Cardiac muscle cell (in vitro differentiated cells and primary cell): ENCODE results near the gene KLC1. TPM values are rescaled to one million over a fixed set of nuclear protein-coding genes. Genes with fewer than 3 reads are reported as not detected.

Experiments
- DNase-seq, 2 donors: peaks; one replicate each; pipeline versions ENCODE4 v3.0.0 to v3.0.0-alpha.2; 2010 to 2017; ENCODE audit warnings: low read depth in 1 of 2, low spot score in 1 of 2
- H3K27ac ChIP-seq: fragments of 200-600 bp; sonication (generic); 2 replicates; pipeline ENCODE4 v1.5.1; 2016
- H3K27me3 ChIP-seq: fragments of 200-600 bp; sonication (generic); 2 replicates; pipeline ENCODE4 v1.6.0; 2016; ENCODE audit warnings: control low read depth
- H3K36me3 ChIP-seq: fragments of 200-600 bp; sonication (generic); 2 replicates; pipeline ENCODE4 v1.5.1; 2016; ENCODE audit warnings: control low read depth
- H3K4me1 ChIP-seq: fragments of 200-600 bp; sonication (generic); 2 replicates; pipeline ENCODE4 v1.8.1; 2017; ENCODE audit warnings: low read depth, mild to moderate bottlenecking, mixed run types
- H3K4me3 ChIP-seq: fragments of 200-600 bp; sonication (generic); 2 replicates; pipeline ENCODE4 v1.5.1; 2016; ENCODE audit warnings: mild to moderate bottlenecking
- H3K9me3 ChIP-seq: fragments of 200-600 bp; sonication (generic); 2 replicates; pipeline ENCODE4 v1.5.1; 2017; ENCODE audit warnings: low read depth, mild to moderate bottlenecking, control low read depth
- CTCF ChIP-seq: IDR thresholded peaks from 2 replicates; pipeline ENCODE4 v1.5.1; 2012; ENCODE audit warnings: low read depth, mild to moderate bottlenecking, low read length
- polyA plus RNA-seq: library from polyadenylated mRNA; unstranded; fragments of >200 nt; fragmentation: Nextera tagmentation; extraction: Ambion mirVana; gene quantifications from 2 replicates; pipeline ENCODE4 v1.2.1, GENCODE V29; 2016
- total RNA-seq: library from RNA; depleted of rRNA; stranded (reverse); fragments of >200 nt; gene quantifications from 2 replicates; pipeline ENCODE4 v1.2.3, GENCODE V29; 2016

The KLC1 gene
- total and polyA plus RNA-seq, 2 experiments from 2014 or later = 167 to 365 TPM

- Histone ChIP-seq H3K4me3 (no peak overlapping the region), H3K27me3 (no peaks in the 10 kb centered on the region), H3K27ac (no peak overlapping the region), H3K9me3 (no peaks in the 10 kb centered on the region), H3K36me3 (no peaks in the 10 kb centered on the region), H3K4me1 (peaks cover 15% of the 10 kb centered on the region)
- no peak for TF ChIP-seq CTCF
- DNase-seq = no peak
Measured at GRCh38 chr14:103626146-103626850, 2.7 kb upstream of the KLC1 start.

GRCh38 chr14:103627073-103628025, 1.7 kb upstream of the KLC1 start:
- Histone ChIP-seq H3K4me1 (peaks cover 15% of the 10 kb centered on the region), H3K27ac (peak overlapping the region; percentile 95), H3K9me3 (no peaks in the 10 kb centered on the region), H3K27me3 (no peaks in the 10 kb centered on the region), H3K4me3 (no peak overlapping the region), H3K36me3 (no peaks in the 10 kb centered on the region)
- TF ChIP-seq CTCF = no peak
- no peak for DNase-seq

GRCh38 chr14:103628221-103628683, 759 bp upstream of the KLC1 start:
- no peaks in the 10 kb centered on the region for H3K9me3 ChIP-seq
- no peak for TF ChIP-seq CTCF
- H3K4me1 ChIP-seq = peaks cover 15% of the 10 kb centered on the region
- DNase-seq = peak; percentile 52 to 76
- H3K4me3 ChIP-seq = peak overlapping the region; percentile 93
- peak overlapping the region; percentile 95 for H3K27ac ChIP-seq
- H3K27me3 ChIP-seq = no peaks in the 10 kb centered on the region
- H3K36me3 ChIP-seq = no peaks in the 10 kb centered on the region

GRCh38 chr14:103629503-103630121, 601 bp downstream of the KLC1 start:
- Histone ChIP-seq H3K36me3 (no peaks in the 10 kb centered on the region), H3K27me3 (no peaks in the 10 kb centered on the region), H3K4me3 (peak overlapping the region; percentile 93), H3K9me3 (no peaks in the 10 kb centered on the region), H3K27ac (peak overlapping the region; percentile 95), H3K4me1 (peaks cover 15% of the 10 kb centered on the region)
- DNase-seq = peak; percentile 11 to 54
- no peak for TF ChIP-seq CTCF

- TF ChIP-seq CTCF = no peak
- H3K27ac ChIP-seq = no peak overlapping the region
- DNase-seq = peak in 1 of 2 donors; percentile 13
- no peaks in the 10 kb centered on the region for H3K9me3 ChIP-seq
- peaks cover 3% of the 10 kb centered on the region for H3K36me3 ChIP-seq
- no peaks in the 10 kb centered on the region for H3K27me3 ChIP-seq
- H3K4me3 ChIP-seq = peak overlapping the region; percentile 93
- peaks cover 15% of the 10 kb centered on the region for H3K4me1 ChIP-seq
Measured at GRCh38 chr14:103630364-103631108, 1.5 kb downstream of the KLC1 start.
